Prostate gland (tissue), 2 donors: ENCODE measurements around the gene FCN3. TPM values are rescaled to one million over a fixed set of nuclear protein-coding genes. Genes with fewer than 3 reads are reported as not detected.

Experiments
- DNase-seq: peaks from one replicate; pipeline ENCODE4 v3.0.0-alpha.2; 2019; ENCODE audit warnings: low spot score
- H3K27ac ChIP-seq, 2 donors: fragments of 200-600 bp; sonication (generic); 2 replicates each; pipeline ENCODE4 v1.5.1; 2017 to 2019
- H3K27me3 ChIP-seq: fragments of 200-600 bp; sonication (generic); replicated peaks from 2 replicates; pipeline ENCODE4 v1.5.1; 2019; ENCODE audit not compliant: insufficient read depth
- H3K36me3 ChIP-seq, 2 donors: fragments of 200-600 bp; sonication (generic); 1 replicate in 1 of 2; 2 replicates in 1 of 2; pipeline versions ENCODE4 v1.5.1 to v1.8.1; 2017 to 2019
- H3K4me1 ChIP-seq: fragments of 200-600 bp; sonication (generic); replicated peaks from 2 replicates; pipeline ENCODE4 v1.5.1; 2019
- H3K4me3 ChIP-seq, 2 donors: fragments of 200-600 bp; sonication (generic); 2 replicates each; pipeline ENCODE4 v1.5.1; 2017 to 2019
- H3K9me3 ChIP-seq: fragments of 200-600 bp; sonication (generic); 2 replicates; pipeline ENCODE4 v1.5.1; 2017
- POLR2A ChIP-seq: fragments of 450-650 bp; IDR thresholded peaks from one replicate; pipeline ENCODE4 v1.6.1; 2016; ENCODE audit warnings: antibody characterized with exemption, mild to moderate bottlenecking
- POLR2AphosphoS5 ChIP-seq: sonication (generic); formaldehyde crosslinking; IDR thresholded peaks from one replicate; pipeline ENCODE4 v1.6.1; 2017; ENCODE audit warnings: antibody characterized with exemption
- WGBS: methylation state at CpG from one replicate; pipeline ENCODE4 v1.1.5; 2018; 5-methylcytosine and 5-hydroxymethylcytosine counted together
- intact Hi-C: fragments of 100-400 bp; cut with DNase I; formaldehyde crosslinking; loops from one replicate; pipeline ENCODE4 v1.14.2; 2022
- total RNA-seq, 2 donors: library from RNA; depleted of rRNA; stranded (reverse); fragments of >200 nt; gene quantifications; one replicate each; pipeline ENCODE4 v1.1.0, GENCODE V29; 2016
- TF ChIP-seq, protein P1 (sequence below), 4 experiments: fragments of 200-600 bp in 2 of 4; fragments of 450-650 bp in 2 of 4; sonication (generic) in 2 of 4; IDR thresholded peaks; 1 replicate in 3 of 4; 2 replicates in 1 of 4; pipeline ENCODE4 v1.5.1; 2016 to 2019; ENCODE audit warnings: antibody characterized with exemption in 4 of 4, mild to moderate bottlenecking in 2 of 4, moderate library complexity in 2 of 4

The FCN3 gene
- total RNA-seq, 2 donors from 2014 or later, result 0.82 to 15.6 TPM

- TF ChIP-seq POLR2AphosphoS5 (no peak), POLR2A (no peak)
- TF ChIP-seq, protein P1, sequence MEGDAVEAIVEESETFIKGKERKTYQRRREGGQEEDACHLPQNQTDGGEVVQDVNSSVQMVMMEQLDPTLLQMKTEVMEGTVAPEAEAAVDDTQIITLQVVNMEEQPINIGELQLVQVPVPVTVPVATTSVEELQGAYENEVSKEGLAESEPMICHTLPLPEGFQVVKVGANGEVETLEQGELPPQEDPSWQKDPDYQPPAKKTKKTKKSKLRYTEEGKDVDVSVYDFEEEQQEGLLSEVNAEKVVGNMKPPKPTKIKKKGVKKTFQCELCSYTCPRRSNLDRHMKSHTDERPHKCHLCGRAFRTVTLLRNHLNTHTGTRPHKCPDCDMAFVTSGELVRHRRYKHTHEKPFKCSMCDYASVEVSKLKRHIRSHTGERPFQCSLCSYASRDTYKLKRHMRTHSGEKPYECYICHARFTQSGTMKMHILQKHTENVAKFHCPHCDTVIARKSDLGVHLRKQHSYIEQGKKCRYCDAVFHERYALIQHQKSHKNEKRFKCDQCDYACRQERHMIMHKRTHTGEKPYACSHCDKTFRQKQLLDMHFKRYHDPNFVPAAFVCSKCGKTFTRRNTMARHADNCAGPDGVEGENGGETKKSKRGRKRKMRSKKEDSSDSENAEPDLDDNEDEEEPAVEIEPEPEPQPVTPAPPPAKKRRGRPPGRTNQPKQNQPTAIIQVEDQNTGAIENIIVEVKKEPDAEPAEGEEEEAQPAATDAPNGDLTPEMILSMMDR (IDR thresholded peaks at IDR 0.05), result no peak
- H3K36me3 ChIP-seq, result no peaks in the 10 kb centered on the region
- DNase-seq, result no peak
- H3K9me3 ChIP-seq, result no peaks in the 10 kb centered on the region
- peak overlapping the region in 1 of 2 donors; percentile 28 for H3K27ac ChIP-seq
- H3K27me3 ChIP-seq, result no peaks in the 10 kb centered on the region
- WGBS, result 86% methylated on average over 14 of the region's 14 CpGs
- peaks cover 5% of the 10 kb centered on the region for H3K4me1 ChIP-seq
- H3K4me3 ChIP-seq, result no peak overlapping the region
- intact Hi-C loops, result no loop called here
Measured at GRCh38 chr1:27346991-27347624, 27.5 kb downstream of the FCN3 start.

- Histone ChIP-seq H3K27ac (no peak overlapping the region), H3K4me1 (peaks cover 5% of the 10 kb centered on the region), H3K36me3 (no peaks in the 10 kb centered on the region), H3K9me3 (no peaks in the 10 kb centered on the region), H3K27me3 (no peaks in the 10 kb centered on the region), H3K4me3 (no peak overlapping the region)
- TF ChIP-seq POLR2A (no peak), POLR2AphosphoS5 (no peak)
- TF ChIP-seq, protein P1 (IDR thresholded peaks at IDR 0.05), result no peak
- no peak for DNase-seq
- intact Hi-C loops, result no loop called here
- 90% methylated on average over 8 of the region's 8 CpGs for WGBS
Measured at GRCh38 chr1:27346357-27346756, 28.3 kb downstream of the FCN3 start.

DNA sequence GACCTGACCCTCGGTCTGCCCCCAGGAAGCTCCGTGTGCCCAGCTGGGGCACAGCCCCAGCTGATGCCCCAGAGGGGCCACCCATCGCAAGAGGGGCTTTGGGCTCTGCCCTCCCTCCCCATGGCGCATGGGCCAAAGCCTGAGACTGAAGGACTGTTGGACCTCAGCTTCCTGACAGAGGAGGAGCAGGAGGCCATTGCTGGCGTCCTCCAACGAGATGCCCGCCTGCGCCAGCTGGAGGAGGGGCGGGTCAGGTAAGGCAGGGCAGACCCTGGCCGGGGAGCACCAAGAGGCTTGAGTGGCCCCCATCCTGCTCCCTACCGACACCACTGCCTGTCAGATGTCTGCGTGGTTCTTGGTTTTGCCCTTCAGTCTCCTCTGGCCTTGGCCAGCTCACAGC lies 29.4 kb downstream of the FCN3 start:
- H3K27me3 ChIP-seq, result no peaks in the 10 kb centered on the region
- no peaks in the 10 kb centered on the region for H3K36me3 ChIP-seq
- DNase-seq, result no peak
- TF ChIP-seq POLR2A (no peak), POLR2AphosphoS5 (no peak)
- TF ChIP-seq, protein P1 (IDR thresholded peaks at IDR 0.05), result no peak
- H3K27ac ChIP-seq, result no peak overlapping the region
- no peaks in the 10 kb centered on the region for H3K9me3 ChIP-seq
- 89% methylated on average over 11 of the region's 12 CpGs for WGBS
- intact Hi-C loops, result no loop called here
- H3K4me1 ChIP-seq, result peaks cover 4% of the 10 kb centered on the region
- no peak overlapping the region for H3K4me3 ChIP-seq

DNA sequence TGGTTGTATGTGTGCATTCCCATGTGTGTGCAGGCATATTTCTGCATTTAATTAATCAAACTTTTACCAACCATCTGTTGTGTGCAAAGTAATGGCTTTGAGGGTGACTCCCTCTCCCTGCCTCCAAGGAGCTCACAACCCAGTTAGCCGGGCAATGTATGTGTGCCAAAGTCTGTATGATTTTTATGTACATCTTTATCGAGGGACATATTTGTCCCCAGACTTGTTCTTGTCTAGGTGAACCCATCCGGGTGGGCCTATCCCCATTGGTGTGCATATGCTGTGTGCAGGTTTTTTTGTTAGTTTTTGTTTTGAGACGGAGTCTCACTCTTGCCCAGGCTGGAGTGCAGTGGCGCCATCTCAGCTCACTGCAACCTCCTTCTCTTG lies 31.0 kb downstream of the FCN3 start:
- no peaks in the 10 kb centered on the region for H3K36me3 ChIP-seq

More for the DNA sequence above, 31.0 kb downstream of the FCN3 start:
- TF ChIP-seq POLR2AphosphoS5, result no peak
- TF ChIP-seq, protein P1 (IDR thresholded peaks at IDR 0.05), result no peak
- no peak for TF ChIP-seq POLR2A
- WGBS, result 36% methylated on average over 5 of the region's 5 CpGs
- no peaks in the 10 kb centered on the region for H3K4me1 ChIP-seq
- no peaks in the 10 kb centered on the region for H3K9me3 ChIP-seq
- peak overlapping the region; percentile 78 to 81 for H3K27ac ChIP-seq
- intact Hi-C loops, result no loop called here
- peak overlapping the region; percentile 40 to 46 for H3K4me3 ChIP-seq
- DNase-seq, result no peak
- H3K27me3 ChIP-seq, result no peaks in the 10 kb centered on the region
